Activated T-cell treated with anti-CD3 and anti-CD28 coated beads, Interleukin-2, amount 50 U/mL, for 48 hours (primary cell): ENCODE data around the gene DGKA.
"Not testable (repeated sequence)": the region's sequence is repeated elsewhere in the genome, so short reads cannot be mapped to it uniquely, and the experiment has no call there.

Experiments used
- DNase-seq, 2 experiments: peaks; one replicate each; pipeline ENCODE4 v3.0.0-alpha.2; 2020

Gene DGKA

DNA sequence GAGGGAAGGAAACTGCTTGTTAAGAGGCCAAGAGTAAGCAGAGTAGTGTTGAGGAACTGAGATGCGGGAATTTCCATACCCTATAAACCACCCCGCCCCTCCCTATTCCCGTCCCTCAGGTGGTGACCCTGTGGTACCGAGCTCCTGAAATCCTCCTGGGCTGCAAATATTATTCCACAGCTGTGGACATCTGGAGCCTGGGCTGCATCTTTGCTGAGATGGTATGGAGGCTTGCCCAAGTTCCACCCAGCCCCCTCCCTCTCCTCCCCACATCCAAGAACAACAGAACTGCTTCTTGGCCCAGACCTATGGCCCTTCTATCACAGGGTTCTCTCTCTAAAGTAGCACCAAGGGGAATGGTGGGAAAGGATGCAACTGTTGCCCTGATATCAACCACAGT, 38.4 kb downstream of the DGKA start:
- DNase-seq = no peak

DNA sequence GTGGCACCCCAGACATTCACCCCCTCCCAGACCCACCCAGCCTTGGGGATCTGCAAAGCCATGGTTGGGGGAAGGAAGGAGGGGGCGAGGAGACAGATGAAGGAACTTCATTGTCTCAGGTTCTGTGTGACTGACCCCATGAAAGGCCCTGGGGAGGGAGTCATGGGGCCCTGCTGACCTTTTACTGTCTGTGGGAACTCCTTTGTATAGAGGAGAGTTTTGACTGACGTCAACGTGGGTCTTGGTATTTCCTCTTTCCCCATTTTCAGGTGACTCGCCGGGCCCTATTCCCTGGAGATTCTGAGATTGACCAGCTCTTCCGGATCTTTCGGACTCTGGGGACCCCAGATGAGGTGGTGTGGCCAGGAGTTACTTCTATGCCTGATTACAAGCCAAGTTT, 39.8 kb downstream of the DGKA start:
- DNase-seq = no peak

DNA sequence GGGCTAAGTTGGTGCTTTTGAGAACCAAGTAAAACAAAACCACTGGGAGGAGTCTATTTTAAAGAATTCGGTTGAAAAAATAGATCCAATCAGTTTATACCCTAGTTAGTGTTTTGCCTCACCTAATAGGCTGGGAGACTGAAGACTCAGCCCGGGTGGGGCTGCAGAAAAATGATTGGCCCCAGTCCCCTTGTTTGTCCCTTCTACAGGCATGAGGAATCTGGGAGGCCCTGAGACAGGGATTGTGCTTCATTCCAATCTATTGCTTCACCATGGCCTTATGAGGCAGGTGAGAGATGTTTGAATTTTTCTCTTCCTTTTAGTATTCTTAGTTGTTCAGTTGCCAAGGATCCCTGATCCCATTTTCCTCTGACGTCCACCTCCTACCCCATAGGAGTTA, 41.1 kb downstream of the DGKA start:
- DNase-seq = no peak

DNA sequence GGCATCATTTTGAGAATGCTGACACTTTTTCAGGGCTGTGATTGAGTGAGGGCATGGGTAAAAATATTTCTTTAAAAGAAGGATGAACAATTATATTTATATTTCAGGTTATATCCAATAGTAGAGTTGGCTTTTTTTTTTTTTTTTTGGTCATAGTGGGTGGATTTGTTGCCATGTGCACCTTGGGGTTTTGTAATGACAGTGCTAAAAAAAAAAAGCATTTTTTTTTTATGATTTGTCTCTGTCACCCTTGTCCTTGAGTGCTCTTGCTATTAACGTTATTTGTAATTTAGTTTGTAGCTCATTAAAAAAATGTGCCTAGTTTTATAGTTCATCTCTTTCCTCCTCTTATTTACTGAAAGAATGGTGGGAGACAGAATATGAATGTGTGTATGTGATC, 41.5 kb downstream of the DGKA start:
- no peak for DNase-seq

DNA sequence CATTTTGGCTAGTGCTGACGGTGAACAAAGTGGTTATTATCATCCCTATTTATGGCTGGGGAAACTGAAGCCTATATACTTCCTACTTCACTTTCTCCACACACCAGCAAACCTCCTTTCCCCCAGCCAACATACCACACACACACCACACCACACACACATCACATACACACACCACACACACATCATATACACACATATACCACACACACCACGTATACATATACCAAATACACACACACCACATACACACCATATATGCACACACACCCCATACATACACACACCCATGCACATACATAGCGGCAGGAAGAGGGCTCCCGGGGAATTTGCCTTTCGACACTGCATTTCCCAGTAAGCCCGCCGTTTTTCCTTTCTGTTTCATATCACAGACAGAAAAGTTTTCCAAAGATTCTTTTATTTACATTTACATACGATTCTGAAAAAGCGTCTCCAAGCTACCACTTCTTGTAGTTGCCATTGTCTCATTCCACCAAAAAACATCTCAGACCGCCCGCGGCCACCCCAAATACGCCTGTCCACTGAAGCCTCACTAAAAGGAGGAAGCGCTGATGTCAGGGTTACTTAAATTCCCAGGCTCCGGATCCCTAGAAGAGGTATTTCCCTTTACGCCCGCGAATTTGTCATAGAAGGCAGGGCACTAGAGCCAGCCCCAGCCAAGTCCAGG, 42.1 kb downstream of the DGKA start:
- no peak for DNase-seq

DNA sequence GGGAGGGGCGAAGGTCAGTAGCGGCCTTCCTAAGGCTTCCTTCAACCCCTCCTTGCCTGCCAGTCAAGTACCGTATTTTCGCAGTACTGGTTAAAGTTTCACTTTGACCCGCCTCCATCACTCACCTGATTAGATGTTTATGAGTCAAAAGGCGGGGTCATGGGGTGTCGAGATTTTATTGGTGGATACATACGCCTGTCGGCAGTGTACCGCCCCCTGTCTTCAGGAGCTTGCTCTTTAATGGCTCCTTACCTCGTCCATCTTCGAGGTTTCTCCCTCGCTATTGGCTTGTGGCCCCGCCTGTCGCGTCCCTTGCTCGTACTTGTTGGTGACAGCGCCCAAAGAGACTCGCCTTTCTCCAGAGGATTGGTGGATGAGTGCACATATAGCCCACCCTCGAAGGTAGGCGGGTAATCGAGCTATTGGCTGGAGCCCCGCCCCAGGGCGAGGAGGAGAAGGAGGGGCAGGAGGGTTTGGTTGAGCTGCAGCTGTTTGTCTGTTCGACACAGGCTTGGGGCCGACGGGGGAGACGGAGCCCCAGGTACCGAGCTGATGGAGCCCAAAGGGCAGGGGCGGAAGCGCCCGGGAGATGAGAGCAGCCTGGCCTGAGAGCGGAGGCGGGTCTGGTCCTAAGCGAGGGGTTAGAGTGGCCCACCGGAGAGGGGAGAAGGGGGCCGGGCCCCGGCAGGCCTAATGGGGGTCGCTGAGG, 42.8 kb downstream of the DGKA start, which contains the start of gene RAB5B:
Gene RAB5B, plus strand, starts transcription at position 480 of the 709 bp plus-strand sequence. CDS start 12,883 bp downstream, outside the sequence.
- peak; percentile 97 to 98 for DNase-seq

DNA sequence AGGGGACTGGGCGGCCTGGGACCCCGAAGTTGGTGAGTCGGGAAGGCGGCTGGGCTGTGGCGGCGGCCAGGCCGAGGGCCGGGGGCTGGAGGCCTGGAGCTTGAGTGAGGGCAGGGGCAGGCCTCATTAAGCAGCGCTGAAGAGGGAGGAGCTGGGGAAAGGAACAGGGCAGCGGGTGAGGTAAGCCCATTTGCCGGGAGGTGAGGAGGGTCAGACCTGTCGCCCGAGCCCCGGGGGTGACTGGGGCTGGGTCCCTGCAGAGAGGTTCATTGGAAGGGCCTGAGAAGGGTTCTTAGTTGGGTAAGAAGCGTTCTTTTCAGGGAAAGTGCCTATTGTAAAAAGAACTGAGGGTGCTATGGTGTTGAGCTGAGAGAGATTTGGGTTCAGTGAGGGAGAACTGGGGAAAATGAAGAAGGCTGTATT, 43.4 kb downstream of the DGKA start:
- DNase-seq = no peak

DNA sequence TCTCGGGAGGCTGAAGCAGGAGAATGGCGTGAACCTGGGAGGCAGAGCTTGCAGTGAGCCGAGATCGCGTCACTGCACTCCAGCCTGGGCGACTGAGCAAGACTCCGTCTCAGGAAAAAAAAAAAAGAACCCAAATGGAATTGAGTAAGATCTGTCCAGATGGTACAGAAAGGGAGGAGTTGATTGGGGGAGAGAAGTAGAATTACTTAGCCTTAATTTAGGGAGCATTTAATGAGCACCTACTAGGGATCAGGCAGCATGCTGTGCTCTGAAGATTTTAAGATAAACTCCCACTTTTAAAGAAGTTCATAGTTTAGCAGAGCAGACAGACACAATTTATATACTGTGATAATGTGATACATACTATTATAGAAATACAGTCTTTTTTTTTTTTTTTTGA, 47.4 kb downstream of the DGKA start:
- no peak for DNase-seq

DNA sequence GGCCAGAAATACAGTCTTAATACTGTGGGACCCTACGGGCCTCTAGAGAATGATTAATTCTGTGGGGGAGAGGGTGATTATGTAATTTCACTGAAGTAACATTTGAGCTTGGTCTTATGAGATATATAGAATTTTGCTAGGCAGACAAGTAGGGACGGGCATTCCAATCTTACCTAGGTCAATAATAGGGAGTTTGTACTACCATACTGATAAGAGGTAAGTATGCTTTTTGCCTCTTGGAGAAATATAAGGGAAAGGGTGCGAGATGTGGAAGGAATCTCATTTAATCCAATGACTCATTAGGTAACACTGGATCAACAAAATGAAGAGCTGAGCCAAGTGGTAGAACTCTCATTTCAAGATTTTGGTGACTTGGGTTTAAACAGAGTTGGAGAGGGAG, 48.1 kb downstream of the DGKA start:
- no peak for DNase-seq

DNA sequence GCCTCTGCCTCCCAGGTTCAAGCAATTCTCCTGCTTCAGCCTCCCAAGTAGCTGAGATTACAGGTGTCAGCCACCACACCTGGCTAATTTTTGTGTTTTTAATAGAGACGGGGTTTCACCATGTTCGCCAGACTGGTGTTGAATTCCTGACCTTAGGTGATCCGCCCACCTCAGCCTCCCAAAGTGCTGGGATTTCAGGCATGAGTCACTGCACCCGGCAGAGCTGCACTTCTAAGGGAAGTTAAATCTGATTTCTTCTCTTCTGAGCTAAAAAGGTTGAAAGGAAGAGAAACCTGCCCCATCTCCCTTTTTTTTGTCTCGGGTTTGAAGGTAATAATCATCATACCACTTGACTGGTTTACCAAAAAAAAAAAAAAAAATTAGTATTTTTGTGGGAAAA, 50.9 kb downstream of the DGKA start:
- DNase-seq = not testable (repeated sequence)

DNA sequence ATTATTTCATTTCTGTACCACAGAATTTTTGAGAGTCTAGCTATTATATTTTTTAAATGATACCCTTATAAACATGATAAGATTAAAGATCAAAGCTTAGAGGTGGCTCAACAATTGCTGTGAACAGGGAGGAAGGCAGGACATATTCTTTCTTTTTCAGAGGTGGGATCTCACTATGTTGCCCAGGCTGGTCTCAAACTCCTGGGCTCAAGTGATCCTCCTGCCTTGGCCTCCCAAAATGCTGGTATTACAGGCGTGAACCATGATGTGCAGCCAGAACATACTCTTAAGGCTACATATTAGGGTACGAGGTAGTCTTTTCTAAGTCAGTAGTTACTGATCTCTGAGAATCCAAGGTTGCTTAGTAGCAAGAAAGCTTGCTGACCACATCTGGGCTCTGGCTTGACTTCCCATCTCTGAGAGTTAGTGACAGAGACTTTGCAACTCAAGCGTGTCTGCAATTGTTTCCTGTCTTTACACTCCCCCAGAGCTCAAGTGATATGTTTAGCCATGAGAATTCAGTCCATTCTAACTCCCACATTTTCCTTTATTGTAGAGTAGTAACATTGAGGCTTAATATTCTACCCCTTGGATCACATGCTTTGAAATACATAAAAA, 51.5 kb downstream of the DGKA start:
- DNase-seq = no peak

DNA sequence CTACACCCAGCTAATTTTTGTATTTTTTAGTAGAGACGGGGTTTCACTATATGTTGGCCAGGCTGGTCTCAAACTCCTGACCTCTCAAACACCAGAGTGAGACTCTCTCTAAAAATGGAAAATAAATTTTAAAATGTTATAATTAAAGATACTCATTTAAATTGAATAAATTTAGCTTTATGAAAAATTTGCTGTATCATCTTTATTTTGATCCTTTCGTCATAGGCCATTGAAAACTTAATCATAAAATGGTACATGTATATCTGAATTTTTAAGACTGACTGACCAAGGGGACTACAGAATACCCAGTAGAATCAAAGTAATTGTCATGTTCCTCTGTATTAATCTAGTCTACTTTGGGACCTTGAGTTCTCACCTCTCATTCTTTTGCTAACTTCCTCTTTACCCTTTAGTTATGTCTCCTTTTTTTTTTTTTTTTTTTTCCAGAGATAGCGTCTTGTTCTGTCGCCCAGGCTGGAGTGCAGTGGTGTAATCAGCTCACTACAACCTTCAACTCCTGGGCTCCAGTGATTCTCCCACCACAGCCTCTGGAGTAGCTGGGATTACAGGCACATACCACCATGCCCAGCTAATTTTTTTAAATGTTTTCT, 52.4 kb downstream of the DGKA start:
- no peak for DNase-seq

DNA sequence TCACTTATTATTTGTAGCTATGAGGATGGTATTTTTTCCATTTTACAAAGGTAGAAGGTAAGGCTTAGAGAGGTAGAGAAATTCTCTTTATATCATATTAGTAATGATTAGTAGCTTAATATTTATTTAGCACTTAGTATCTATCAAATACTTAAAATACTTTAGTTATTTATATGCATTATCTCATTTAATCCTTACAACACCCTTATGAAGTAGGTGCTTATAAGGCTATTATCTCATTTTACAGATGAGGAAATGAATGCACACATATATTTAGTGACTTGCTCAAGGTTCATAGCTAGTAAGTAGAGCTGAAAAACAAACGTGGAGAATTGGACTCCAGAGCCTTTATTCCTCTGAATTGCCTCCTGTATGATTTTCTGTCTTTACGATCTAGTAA, 53.9 kb downstream of the DGKA start:
- no peak for DNase-seq

DNA sequence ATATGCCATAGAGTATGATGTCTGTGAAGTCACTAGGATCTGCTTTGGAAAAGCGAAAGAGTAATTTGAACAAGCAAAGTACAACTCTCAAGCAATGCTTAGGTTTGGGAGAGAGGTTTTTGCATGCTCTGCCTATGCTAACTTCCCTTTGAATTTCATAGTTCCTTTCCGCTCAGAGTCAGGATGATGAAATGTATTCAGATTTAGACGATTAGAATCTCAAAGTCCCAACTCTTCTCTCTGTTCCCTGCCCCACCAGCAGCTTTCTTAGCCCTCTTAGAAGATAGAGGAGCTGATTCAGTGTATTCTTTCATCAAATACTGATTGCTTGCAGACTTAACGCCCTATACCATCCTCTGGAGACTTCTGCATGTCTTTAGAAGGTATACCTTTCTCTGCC, 54.4 kb downstream of the DGKA start:
- no peak for DNase-seq

DNA sequence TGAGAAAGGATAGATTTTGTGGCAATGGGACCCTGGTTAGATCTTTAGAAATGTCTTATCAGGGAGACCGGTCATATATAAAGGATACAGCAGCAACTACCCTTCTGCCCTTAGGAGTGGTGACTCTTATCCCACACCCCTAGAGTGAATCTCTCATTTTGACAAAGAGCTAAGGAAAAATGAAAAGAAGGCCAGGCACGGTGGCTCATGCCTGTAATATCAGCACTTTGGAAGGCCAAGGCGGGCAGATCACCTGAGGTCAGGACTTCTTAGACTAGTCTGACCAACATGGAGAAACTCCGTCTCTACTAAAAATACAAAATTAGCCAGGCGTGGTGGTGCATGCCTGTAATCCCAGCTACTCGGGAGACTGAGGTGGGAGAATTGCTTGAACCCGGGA, 55.0 kb downstream of the DGKA start:
- not testable (repeated sequence) for DNase-seq

DNA sequence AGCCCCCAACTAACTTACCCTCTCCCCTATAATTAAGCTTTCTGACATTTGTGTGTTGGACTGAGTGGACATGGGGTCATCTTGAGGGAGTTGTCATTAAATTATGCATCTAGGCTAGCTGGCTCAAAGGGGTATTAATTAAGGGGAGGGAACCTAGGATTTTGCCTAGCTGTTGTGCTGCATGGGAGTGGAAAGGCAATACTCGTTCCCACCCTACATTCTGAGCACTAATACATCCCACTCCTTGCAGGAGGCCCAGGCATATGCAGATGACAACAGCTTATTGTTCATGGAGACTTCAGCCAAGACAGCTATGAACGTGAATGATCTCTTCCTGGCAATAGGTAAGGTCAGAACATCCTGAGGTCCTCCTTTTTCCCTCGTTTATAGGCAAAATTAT, 60.1 kb downstream of the DGKA start:
- DNase-seq = no peak

DNA sequence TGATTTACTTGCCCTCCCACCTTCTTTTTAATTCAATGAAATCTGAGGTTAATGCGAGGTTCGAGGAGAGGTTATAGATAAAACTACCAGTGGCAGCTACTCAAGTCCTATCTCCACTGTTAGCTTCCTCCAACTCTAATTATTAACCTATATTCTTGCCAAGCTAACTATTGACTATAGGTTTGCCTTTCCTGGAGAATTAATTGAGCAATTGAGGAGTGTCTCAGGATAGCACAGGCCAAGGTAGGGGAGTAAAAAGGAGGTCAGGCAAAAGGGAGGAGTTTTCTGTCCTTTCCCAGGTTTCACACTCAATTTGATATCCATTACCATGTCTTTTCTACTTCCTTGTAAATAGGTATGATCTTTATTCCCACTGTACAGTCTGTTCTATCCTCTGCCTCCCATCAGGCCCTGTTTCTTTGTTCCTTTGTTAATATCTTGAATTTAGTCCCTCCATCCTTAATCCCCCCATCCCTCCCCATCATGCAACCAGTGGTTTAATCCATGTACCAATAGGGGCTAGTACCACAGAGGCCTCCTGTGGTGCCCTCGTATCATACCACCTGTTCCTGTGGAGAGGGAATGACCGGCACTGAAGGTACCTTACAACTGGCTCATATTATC, 62.4 kb downstream of the DGKA start:
- DNase-seq = no peak

DNA sequence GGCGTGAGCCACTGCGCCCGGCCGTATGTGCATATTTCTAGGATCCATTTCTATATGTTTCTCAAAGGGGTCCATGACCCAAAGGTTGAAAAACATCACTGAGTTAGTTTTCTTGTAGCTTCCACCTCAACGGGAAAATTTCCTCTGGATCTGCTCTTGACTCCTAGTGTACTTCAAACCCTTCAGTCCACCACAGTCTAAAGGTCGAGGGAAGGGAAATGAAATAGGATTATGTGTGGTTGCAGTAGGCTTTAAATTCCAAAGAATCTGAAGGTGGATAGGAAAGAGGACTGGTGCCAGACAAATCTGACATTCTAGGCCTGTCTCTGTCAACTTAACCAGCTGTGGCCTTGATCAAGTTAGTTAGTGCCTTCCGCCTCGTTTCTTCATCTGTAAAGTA, 64.4 kb downstream of the DGKA start:
- DNase-seq = no peak

DNA sequence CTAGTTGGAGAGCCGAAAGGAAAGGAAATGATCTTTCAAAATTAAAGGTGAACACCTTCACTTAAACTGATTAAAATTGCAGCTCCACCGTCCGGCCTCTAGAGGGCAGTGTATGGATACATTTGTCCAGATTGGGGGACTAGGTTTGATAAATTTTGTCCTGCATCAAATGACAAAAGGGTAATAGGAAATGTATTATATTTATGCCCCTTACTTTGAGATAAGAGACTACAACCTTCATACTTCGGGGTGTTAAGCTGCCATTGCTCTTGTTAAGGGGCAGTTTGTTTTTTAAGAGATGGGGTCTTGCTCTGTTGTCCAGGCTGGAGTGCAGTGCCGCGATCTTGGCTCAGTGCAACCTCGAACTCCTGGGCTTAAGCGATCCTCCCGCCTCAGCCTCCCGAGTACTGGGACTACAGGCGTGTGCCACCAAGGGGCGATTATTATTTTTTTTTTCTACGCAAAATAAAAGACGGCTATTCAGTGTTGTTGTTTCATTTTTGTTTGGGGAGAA, 65.3 kb downstream of the DGKA start:
- peak; percentile 66 to 69 for DNase-seq

DNA sequence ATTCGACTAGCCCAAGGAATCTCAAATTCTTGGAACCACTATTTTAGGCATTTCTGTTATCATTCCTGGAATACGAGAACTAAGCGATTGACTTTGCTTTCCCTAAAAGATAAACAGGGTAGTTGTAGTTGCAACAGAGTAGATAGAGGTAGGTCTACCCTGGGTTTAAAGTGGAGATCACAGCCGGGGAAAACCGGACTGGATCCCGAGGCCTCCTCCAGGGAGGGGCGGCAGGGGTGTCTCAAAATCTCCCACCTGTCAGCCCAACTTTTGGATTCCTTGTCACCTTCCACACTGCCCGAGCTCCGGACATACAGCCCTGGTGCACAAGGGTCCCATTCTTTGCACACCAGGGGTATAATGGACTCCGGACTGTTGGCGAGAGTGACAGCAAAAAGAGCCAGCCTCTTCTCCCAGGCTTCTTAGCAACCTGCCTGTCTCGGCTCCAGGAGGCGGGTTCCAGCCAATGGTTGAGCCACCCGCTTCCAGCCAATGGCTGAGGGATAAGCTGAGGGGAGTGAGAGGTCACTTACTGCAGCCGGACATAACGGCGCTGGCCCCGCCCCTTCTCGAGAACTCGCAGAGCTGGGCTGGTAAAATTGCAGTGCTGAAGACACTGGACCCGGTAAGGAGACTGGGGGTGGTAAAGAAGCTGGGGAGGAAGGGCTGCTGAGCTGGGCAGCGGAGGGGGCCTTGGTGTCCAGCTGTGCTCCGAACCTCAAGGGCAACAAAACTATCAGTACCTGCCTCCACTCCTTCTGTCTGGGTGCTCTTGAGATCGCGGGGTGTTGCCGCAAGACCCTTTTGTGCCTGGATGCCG, 66.0 kb downstream of the DGKA start, which contains the start of gene SUOX:
Gene SUOX, plus strand, starts transcription at position 562 of the 820 bp plus-strand sequence. CDS start 4,946 bp downstream, outside the sequence.
- peak; percentile 48 to 60 for DNase-seq

DNA sequence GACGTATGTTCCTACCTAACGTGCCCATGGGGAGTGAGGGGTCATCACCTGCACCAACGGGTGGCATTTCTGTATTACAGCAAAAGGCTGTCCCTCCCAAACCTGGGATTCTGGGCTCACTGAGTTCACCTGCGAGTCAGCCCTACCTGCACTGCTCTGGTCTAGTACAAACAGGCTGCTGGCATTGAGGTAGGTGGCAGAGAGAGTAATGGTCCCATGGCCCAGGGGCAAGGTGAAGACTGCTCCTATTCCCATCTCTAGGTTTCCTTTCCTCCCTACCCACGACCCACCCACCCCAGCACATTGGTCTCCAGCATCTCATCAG, 66.5 kb downstream of the DGKA start:
- no peak for DNase-seq

DNA sequence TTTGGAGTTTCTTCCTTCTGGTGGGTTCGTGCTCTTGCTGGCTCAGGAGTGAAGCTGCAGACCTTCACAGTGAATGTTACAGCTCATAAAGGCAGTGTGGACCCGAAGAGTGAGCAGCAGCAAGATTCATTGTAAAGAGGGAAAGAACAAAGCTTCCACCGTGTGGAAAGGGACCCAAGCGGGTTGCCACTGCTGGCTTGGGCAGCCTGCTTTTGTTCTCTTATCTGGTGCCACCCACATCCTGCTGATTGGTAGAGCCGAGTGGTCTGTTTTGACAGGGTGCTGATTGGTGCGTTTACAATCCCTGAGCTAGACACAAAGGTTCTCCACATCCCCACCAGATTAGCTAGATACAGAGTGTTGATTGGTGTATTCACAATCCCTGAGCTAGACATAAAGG, 68.6 kb downstream of the DGKA start:
- DNase-seq = peak in 1 of 2 experiments; percentile 28
